K562 (cell line): ENCODE results near the gene TUT1. TPM values are rescaled to one million over a fixed set of nuclear protein-coding genes. Genes with fewer than 3 reads are reported as not detected.
A peak's percentile ranks its signal among the peaks of the same experiment; 100 is the strongest.

ENCODE experiments used
- CSDE1 ChIP-seq, 2 experiments: fragments of 450-650 bp; IDR thresholded peaks; 2 replicates each; pipeline ENCODE4 v1.6.1; 2016; ENCODE audit warnings: mild to moderate bottlenecking in 1 of 2
- DDX20 ChIP-seq: fragments of 450-650 bp; IDR thresholded peaks from 2 replicates; pipeline ENCODE4 v1.6.1; 2016; ENCODE audit warnings: missing genetic modification characterization, low read depth, mild to moderate bottlenecking, missing compliant biosample characterization, moderate library complexity
- ELF1 ChIP-seq: fragments of 200-800 bp; sonication (Bioruptor generic); IDR thresholded peaks from 2 replicates; pipeline ENCODE4 v1.6.1; 2016; ENCODE audit warnings: missing genetic modification characterization, missing compliant biosample characterization
- IRF2 ChIP-seq: sonication (generic); formaldehyde crosslinking; IDR thresholded peaks from 2 replicates; pipeline ENCODE4 v1.8.1; 2022; ENCODE audit warnings: mild to moderate bottlenecking, missing genetic modification reagents
- JUN ChIP-seq, 2 experiments: sonication (generic) in 1 of 2; formaldehyde crosslinking in 1 of 2; IDR thresholded peaks; 2 replicates each; pipeline versions ENCODE4 v1.6.1 to v1.8.0; 2012 to 2022; ENCODE audit warnings: borderline replicate concordance in 2 of 2, mild to moderate bottlenecking in 2 of 2, improper control_type of control experiment in 1 of 2, low read depth in 1 of 2, low read length in 1 of 2, missing genetic modification reagents in 1 of 2
- MEF2A ChIP-seq: IDR thresholded peaks from 2 replicates; pipeline ENCODE4 v1.6.1; 2011; ENCODE audit warnings: low read depth, mild to moderate bottlenecking, low read length, moderate library complexity; ENCODE audit not compliant: control insufficient read depth
- NR1H2 ChIP-seq: sonication (generic); formaldehyde crosslinking; IDR thresholded peaks from 2 replicates; pipeline ENCODE4 v1.4.0; 2020; ENCODE audit warnings: mild to moderate bottlenecking, missing genetic modification reagents
- PTTG1 ChIP-seq: fragments of 450-650 bp; IDR thresholded peaks from 2 replicates; pipeline ENCODE4 v1.6.1; 2016; ENCODE audit warnings: low read depth, mild to moderate bottlenecking, missing genetic modification characterization, missing compliant biosample characterization
- SP2 ChIP-seq: IDR thresholded peaks from 2 replicates; pipeline ENCODE4 v1.6.1; 2011; ENCODE audit warnings: mild to moderate bottlenecking, low read depth, low read length, moderate library complexity; ENCODE audit not compliant: poor library complexity, severe bottlenecking; ENCODE audit errors: extremely low read depth
- SRSF9 ChIP-seq: fragments of 200-400 bp; formaldehyde crosslinking; IDR thresholded peaks from 2 replicates; pipeline ENCODE4 v1.6.1; 2017; ENCODE audit warnings: low read depth, low read length, borderline replicate concordance
- ZKSCAN8 ChIP-seq: fragments of 200-800 bp; sonication (Bioruptor generic); IDR thresholded peaks from 2 replicates; pipeline ENCODE4 v1.6.1; 2016; ENCODE audit warnings: missing genetic modification characterization, missing compliant biosample characterization
- polyA plus RNA-seq, 8 experiments: library from polyadenylated mRNA; depleted of rRNA in 4 of 8; stranded (reverse) in 5 of 8; unstranded in 3 of 8; fragments of >200 nt; fragmentation: Nextera tagmentation in 2 of 8; fragmentation: Illumina TruSeq in 1 of 8; extraction: Ambion mirVana in 2 of 8; extraction: Trizol in 1 of 8; gene quantifications; 2 replicates each; pipeline versions ENCODE4 v1.2.1 to v1.2.3, GENCODE V29; 2011 to 2014; ENCODE audit warnings: inconsistent platforms in 1 of 8, missing spikeins in 1 of 8
- total RNA-seq, 7 experiments: library from RNA; depleted of rRNA in 6 of 7; stranded (reverse); fragments of >200 nt in 6 of 7; fragmentation: Illumina TruSeq in 2 of 7; extraction: Trizol in 2 of 7; gene quantifications; 2 replicates each; pipeline versions ENCODE4 v1.2.1 to v1.2.3, GENCODE V29; 2011 to 2021; ENCODE audit warnings: low replicate concordance in 1 of 7
- TF ChIP-seq, protein P1 (sequence below), 2 experiments: fragments of 450-650 bp; IDR thresholded peaks; 2 replicates each; pipeline ENCODE4 v1.6.1; 2016; ENCODE audit warnings: mild to moderate bottlenecking in 2 of 2, borderline replicate concordance in 1 of 2, low read depth in 1 of 2, moderate library complexity in 1 of 2
- TF ChIP-seq, protein P2 (sequence below): sonication (generic); formaldehyde crosslinking; IDR thresholded peaks from 2 replicates; pipeline ENCODE4 v1.8.1; 2023; ENCODE audit warnings: missing genetic modification reagents, mild to moderate bottlenecking, borderline replicate concordance

The TUT1 gene
- total and polyA plus RNA-seq, 9 of the 15 experiments (the other 6 are each of a cell fraction or from before 2014, with no cell fraction given) = 0.66 to 44.3 (median 15.7) TPM

DNA sequence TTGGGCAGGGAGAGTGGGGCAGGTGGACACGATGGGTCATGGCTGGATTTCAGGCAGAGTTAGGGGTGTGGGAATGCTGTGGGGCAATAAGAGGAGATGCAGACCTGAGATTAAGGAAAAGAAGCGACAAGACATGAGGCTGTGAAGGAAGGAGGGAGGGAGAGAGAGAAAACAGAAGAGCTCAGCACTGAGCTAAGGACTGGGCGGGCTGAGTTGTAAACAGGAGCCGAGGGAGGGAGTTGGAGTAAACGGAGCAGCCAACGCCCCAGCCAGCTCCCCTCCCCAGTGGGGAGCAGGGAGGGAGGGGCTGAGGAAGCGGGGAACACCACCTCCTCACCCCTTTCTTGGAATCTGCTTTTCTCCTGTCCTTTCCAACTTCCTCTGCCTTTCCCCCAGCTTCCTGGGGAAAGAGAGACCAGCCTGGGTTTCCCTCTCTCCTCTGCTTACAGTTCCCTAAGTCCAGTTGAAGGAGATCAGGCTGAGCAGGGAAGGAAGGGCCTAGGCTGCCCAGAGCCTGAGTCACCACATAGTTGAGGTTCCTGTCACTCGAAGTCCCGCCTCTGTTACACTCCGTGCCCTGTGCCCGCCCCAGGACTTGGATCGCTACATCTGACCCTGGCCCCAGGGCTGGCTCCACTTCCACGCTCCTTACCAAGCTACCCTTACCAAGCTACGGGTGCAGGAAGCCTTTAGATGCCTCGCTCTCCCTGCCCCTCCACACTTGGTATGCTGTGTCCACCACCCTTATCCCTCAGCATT, 38.1 kb downstream of the TUT1 start (continued):
- TF ChIP-seq, protein P1, sequence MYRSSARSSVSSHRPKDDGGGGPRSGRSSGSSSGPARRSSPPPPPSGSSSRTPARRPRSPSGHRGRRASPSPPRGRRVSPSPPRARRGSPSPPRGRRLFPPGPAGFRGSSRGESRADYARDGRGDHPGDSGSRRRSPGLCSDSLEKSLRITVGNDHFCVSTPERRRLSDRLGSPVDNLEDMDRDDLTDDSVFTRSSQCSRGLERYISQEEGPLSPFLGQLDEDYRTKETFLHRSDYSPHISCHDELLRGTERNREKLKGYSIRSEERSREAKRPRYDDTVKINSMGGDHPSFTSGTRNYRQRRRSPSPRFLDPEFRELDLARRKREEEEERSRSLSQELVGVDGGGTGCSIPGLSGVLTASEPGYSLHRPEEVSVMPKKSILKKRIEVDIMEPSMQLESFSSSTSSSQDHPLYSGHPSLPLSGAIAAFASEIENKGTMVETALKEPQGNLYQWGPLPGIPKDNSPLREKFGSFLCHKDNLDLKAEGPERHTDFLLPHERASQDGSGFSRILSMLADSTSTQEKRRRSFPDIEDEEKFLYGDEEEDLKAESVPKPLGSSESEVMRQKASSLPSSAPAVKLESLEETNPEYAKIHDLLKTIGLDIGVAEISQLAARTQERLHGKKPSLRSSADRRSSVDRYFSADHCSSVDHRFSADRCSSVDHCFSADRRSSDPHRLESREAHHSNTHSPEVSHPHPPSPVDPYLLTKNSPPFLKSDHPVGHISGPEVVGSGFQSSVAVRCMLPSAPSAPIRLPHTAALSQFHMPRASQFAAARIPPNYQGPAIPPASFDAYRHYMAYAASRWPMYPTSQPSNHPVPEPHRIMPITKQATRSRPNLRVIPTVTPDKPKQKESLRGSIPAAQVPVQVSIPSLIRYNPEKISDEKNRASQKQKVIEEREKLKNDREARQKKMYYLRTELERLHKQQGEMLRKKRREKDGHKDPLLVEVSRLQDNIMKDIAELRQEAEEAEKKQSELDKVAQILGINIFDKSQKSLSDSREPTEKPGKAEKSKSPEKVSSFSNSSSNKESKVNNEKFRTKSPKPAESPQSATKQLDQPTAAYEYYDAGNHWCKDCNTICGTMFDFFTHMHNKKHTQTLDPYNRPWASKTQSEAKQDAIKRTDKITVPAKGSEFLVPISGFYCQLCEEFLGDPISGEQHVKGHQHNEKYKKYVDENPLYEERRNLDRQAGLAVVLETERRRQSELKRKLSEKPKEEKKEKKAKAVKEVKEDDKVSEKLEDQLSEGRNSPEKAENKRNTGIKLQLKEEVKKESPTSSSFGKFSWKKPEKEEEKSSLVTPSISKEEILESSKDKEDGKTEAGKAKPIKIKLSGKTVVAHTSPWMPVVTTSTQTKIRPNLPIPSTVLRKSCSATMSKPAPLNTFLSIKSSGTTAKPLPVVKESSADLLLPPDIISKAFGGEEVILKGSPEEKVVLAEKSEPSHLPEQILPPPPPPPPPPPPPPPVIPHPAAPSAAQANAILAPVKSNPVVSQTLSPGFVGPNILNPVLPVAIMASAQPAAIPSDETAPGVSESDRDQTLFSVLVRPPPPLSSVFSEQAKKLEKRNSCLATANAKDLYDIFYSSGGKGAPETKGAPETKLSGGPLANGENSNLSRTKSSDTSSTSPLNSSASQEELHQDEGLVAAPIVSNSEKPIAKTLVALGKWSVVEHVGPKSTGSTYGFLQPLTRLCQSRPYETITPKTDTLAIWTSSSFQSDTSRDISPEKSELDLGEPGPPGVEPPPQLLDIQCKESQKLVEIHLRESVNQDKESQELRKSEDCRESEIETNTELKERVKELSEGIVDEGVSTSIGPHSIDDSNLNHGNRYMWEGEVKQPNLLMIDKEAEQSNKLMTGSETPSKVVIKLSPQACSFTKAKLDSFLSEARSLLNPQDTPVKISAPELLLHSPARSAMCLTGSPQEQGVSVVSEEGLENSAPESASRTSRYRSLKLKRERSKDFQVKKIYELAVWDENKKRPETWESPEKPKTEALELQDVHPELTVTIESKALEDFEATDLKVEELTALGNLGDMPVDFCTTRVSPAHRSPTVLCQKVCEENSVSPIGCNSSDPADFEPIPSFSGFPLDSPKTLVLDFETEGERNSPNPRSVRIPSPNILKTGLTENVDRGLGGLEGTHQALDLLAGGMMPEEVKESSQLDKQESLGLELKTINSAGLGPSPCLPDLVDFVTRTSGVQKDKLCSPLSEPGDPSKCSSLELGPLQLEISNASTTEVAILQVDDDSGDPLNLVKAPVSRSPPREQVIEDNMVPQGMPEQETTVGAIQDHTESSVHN (IDR thresholded peaks at IDR 0.05; ENCODE audit: borderline replicate concordance in 1 of 2, low read depth in 1 of 2) = no peak
- TF ChIP-seq ZKSCAN8 (CRISPR knock-in tag) (no peak), IRF2 (CRISPR knock-in tag) (no peak), NR1H2 (CRISPR knock-in tag) (no peak), ELF1 (tag) (peak; percentile 61; the same call in 1 of the 2 replicates), CSDE1 (IDR thresholded peaks at IDR 0.05) (no peak), SP2 (no peak), MEF2A (no peak), JUN (IDR thresholded peaks at IDR 0.05; ENCODE audit: borderline replicate concordance, low read depth, low read length) (no peak), JUN (CRISPR knock-in tag; IDR thresholded peaks at IDR 0.05; ENCODE audit: borderline replicate concordance) (no peak), DDX20 (no peak), PTTG1 (no peak), SRSF9 (no peak)
- TF ChIP-seq, protein P2, sequence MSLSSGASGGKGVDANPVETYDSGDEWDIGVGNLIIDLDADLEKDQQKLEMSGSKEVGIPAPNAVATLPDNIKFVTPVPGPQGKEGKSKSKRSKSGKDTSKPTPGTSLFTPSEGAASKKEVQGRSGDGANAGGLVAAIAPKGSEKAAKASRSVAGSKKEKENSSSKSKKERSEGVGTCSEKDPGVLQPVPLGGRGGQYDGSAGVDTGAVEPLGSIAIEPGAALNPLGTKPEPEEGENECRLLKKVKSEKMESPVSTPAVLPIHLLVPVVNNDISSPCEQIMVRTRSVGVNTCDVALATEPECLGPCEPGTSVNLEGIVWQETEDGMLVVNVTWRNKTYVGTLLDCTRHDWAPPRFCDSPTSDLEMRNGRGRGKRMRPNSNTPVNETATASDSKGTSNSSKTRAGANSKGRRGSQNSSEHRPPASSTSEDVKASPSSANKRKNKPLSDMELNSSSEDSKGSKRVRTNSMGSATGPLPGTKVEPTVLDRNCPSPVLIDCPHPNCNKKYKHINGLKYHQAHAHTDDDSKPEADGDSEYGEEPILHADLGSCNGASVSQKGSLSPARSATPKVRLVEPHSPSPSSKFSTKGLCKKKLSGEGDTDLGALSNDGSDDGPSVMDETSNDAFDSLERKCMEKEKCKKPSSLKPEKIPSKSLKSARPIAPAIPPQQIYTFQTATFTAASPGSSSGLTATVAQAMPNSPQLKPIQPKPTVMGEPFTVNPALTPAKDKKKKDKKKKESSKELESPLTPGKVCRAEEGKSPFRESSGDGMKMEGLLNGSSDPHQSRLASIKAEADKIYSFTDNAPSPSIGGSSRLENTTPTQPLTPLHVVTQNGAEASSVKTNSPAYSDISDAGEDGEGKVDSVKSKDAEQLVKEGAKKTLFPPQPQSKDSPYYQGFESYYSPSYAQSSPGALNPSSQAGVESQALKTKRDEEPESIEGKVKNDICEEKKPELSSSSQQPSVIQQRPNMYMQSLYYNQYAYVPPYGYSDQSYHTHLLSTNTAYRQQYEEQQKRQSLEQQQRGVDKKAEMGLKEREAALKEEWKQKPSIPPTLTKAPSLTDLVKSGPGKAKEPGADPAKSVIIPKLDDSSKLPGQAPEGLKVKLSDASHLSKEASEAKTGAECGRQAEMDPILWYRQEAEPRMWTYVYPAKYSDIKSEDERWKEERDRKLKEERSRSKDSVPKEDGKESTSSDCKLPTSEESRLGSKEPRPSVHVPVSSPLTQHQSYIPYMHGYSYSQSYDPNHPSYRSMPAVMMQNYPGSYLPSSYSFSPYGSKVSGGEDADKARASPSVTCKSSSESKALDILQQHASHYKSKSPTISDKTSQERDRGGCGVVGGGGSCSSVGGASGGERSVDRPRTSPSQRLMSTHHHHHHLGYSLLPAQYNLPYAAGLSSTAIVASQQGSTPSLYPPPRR (CRISPR knock-in tag) = no peak
